GM12801 (cell line): ENCODE data around the gene TMEM44.

Experiments used
- TF ChIP-seq, protein P1 (sequence below): IDR thresholded peaks from one replicate; pipeline ENCODE4 v1.5.1; 2011; ENCODE audit warnings: control low read depth; ENCODE audit not compliant: insufficient read length; ENCODE audit errors: extremely low read depth

TMEM44 gene

DNA sequence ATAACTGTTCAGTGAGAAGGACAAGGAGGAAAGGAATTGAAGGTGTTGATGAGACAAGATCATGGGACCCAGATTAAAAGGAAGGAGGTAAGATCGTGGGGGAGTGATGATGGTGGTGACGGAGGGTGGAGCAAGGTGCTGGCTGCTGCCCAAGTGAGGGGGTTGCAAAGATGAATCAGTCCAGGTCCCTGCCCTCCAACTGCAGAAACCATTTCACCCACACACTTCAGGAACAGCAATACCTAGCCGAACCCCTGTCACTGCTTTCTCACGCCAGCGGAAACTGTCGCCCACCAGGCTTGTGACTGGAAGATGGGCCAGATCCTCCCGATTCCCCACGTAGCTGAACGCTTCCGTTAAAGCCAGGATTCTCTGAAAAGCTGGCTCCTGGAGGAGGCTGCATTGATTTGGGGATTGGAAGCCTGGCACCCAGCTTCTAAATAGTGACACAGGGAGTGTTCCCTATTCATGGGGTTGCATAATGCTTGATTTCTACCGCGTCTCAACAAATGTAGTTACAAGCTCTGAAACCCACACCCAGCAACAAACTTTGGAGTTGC is 41.9 kb upstream of the TMEM44 start:
- TF ChIP-seq, protein P1, sequence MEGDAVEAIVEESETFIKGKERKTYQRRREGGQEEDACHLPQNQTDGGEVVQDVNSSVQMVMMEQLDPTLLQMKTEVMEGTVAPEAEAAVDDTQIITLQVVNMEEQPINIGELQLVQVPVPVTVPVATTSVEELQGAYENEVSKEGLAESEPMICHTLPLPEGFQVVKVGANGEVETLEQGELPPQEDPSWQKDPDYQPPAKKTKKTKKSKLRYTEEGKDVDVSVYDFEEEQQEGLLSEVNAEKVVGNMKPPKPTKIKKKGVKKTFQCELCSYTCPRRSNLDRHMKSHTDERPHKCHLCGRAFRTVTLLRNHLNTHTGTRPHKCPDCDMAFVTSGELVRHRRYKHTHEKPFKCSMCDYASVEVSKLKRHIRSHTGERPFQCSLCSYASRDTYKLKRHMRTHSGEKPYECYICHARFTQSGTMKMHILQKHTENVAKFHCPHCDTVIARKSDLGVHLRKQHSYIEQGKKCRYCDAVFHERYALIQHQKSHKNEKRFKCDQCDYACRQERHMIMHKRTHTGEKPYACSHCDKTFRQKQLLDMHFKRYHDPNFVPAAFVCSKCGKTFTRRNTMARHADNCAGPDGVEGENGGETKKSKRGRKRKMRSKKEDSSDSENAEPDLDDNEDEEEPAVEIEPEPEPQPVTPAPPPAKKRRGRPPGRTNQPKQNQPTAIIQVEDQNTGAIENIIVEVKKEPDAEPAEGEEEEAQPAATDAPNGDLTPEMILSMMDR, result no peak

DNA sequence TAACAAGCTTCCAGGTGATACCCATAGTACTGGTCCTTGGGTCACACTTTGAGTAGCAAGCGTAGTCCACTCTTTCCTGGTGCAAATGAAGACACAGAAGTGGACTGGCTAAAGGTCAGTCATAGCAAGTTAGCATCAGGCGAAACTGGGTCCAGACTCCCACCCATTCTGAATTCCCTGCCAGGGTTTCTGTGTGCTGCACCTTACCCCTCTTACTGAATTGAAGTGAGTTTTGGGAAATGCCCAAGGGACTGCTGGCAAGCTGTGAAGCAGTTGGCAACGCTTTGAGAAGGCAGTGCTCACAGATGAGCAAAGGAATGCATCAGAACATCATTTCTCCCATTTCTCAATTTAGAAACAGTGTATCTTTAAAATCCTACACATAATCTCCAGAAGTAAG is 40.5 kb upstream of the TMEM44 start:
- TF ChIP-seq, protein P1, result no peak

DNA sequence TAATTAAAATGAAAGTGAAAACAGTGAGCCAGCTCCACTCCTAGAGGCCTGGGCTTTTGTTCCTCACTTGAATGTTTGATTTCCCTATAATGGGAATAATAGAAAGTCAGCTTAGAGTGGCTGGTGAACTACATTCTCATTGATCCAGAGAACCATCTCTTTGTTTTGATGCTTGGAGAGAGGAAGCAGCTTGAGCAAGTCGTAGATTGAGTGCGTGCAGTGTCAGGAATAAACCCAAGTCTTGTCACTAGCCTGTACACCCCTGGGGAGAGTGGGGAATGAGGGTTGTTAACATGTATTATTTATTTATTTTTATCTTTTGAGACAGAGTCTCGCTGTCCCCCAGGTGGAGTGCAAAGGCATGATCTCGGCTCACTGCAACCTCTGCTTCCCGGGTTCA is 39.7 kb upstream of the TMEM44 start:
- TF ChIP-seq, protein P1, result no peak

DNA sequence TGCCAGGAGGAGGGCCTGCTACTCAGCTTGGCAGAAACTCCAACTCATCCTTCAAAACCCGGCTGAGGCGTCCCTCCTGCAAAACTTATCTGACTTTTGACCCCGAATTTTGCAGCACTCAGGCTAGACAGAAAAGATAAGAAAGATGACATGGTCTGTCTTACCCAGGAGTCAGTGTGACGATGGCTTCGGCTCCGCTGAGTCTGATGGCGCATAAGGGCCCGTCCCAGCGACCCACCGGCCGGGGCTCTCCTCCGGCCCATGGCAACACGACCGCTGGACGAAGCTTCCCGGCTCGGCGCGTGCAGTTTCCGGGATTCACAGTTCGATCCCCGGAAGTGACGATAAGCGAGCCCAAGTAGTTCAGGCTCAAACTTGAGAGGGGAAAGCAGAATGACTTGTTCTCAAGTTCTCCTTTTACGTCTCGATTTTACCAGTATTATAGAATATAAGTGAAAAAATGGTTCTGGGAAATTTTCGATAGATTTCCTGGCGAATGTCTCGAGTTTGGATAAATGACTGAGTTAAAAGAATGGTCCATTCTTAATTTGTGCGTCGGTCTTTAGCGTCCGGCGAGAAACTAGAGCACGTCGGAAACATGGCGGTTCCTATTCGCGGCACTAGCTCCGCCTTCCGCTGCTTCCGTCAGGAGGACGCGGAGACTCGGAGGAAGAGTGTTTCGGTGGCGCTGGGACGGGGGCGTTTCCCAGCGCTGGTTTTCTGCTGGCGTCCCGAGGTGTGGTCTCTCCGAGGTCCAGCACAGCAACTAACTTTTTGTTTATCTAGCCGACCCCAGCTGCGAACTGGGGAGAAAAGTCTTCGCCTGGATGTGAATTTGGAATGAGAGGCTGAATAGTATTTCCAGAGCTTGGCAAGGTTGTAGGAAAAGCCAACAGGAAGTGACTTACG is 38.9 kb upstream of the TMEM44 start, which contains the start of gene LSG1:
Gene LSG1, minus strand, starts transcription at position 292 of the 909 bp plus-strand sequence. Its CDS starts 29 bp downstream, at position 263.
- TF ChIP-seq, protein P1, result no peak

DNA sequence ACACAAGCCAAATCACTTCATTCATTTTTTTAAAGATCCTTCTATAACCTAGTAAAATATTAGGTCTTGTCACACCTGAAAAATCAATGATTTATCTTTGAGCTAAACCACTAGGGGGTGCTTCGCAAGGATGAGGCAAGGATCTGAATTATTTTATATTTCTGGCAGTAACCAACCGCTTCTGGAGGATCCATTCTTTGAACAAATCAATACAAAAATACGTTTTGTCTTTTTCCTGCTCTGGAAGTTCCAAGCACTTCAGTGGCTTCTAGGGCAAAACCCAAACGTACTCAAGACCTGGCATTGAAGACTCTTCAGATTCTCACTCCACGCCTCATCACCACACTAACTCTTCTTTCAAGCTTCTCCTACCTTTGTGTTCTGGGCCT is 38.3 kb upstream of the TMEM44 start:
- TF ChIP-seq, protein P1, result no peak

DNA sequence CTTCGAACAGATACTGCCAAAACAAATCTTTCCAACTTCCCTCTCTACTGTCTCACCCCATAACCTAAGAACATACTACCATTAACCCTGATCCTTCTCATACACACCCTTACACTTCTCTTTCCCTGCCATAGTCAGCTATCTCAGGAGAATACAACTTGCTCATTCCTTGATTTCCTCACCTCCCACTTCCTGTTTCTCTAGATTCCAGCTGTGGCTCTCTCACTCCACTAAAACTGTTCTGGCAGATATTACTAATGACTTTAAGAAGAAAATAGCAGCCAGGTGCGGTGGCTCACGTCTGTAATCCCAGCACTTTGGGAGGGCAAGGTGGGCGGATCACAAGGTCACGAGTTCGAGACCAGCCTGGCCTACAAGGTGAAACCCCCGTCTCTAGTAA is 34.1 kb upstream of the TMEM44 start:
- TF ChIP-seq, protein P1, result no peak

DNA sequence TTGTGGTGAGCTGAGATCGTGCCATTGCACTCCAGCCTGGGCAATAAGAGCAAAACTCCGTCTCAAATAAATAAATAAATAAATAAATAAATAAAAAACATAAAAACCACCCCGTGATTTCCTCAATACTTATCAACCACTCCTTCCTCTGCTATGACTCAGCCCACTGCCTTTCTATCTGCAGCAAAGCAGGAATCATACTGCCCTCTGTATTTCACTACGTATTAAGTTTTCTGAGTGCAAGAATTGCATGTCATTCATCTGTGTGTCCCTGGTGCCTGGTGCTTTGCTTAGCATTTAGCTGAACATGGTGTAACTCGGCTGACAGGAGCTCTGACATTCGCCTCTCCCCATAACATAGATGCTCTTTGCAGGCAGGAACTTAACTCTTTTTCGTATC is 31.6 kb upstream of the TMEM44 start:
- TF ChIP-seq, protein P1, result no peak
